ENCODE results near the gene GID8. TPM values are rescaled to one million over a fixed set of nuclear protein-coding genes. Genes with fewer than 3 reads are reported as not detected.

The GID8 gene
- total and polyA plus RNA-seq, 2 of the 13 experiments (the other 11 are each of a cell fraction or from before 2014, with no cell fraction given), result 39.6 to 59.8 TPM

DNA sequence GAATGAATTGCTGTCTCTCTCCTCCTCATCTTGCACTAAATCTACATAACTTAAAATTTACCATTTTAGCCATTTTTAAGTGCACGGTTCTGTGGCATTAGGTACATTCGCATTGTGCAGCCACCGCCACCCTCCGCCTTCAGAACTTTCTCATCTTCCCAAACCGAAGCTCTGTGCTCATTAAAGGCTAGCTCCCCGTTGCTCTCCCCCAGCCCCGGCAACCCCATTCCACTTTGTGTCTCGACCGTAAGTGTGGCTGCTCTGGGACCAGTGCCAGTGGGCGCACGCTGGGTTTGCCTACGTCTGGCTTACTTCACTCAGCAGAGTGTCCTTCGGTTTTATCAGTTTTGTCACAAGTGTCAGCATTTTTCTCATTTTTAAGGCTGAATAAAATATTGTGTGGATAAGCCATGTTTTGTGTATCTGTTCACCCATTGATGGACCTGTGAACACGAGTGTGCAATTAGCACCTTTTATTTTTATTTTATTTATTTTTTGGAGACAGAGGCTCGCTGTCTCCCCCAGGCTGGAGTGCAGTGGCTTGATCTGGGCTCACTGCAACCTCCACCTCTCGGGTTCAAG lies 31.3 kb downstream of the GID8 start (continued):
- TF ChIP-seq, protein P1, sequence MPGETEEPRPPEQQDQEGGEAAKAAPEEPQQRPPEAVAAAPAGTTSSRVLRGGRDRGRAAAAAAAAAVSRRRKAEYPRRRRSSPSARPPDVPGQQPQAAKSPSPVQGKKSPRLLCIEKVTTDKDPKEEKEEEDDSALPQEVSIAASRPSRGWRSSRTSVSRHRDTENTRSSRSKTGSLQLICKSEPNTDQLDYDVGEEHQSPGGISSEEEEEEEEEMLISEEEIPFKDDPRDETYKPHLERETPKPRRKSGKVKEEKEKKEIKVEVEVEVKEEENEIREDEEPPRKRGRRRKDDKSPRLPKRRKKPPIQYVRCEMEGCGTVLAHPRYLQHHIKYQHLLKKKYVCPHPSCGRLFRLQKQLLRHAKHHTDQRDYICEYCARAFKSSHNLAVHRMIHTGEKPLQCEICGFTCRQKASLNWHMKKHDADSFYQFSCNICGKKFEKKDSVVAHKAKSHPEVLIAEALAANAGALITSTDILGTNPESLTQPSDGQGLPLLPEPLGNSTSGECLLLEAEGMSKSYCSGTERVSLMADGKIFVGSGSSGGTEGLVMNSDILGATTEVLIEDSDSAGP (CRISPR knock-in tag; IDR thresholded peaks at IDR 0.05; ENCODE audit: borderline replicate concordance), result no peak
- no peak for TF ChIP-seq ZNF251 (CRISPR knock-in tag; IDR thresholded peaks at IDR 0.05)
- no peak for TF ChIP-seq RFXAP (CRISPR knock-in tag; IDR thresholded peaks at IDR 0.05; ENCODE audit: borderline replicate concordance)
- TF ChIP-seq ZNF367 (CRISPR knock-in tag; IDR thresholded peaks at IDR 0.05; ENCODE audit: borderline replicate concordance), result no peak
- no peak for TF ChIP-seq PITX1 (CRISPR knock-in tag; IDR thresholded peaks at IDR 0.05)
- 0 out of 2 replicates have a peak, but pooled peaks have one; percentile 19 for TF ChIP-seq ZC3H4 (CRISPR knock-in tag; IDR thresholded peaks at IDR 0.05; ENCODE audit: borderline replicate concordance)
- 0 out of 2 replicates have a peak, but pooled peaks have one; percentile 2 for TF ChIP-seq MED1 (CRISPR knock-in tag; IDR thresholded peaks at IDR 0.05)
- TF ChIP-seq POLR2G (IDR thresholded peaks at IDR 0.05; ENCODE audit: low read depth, low read length), result peak; percentile 19
- TF ChIP-seq, protein P2, sequence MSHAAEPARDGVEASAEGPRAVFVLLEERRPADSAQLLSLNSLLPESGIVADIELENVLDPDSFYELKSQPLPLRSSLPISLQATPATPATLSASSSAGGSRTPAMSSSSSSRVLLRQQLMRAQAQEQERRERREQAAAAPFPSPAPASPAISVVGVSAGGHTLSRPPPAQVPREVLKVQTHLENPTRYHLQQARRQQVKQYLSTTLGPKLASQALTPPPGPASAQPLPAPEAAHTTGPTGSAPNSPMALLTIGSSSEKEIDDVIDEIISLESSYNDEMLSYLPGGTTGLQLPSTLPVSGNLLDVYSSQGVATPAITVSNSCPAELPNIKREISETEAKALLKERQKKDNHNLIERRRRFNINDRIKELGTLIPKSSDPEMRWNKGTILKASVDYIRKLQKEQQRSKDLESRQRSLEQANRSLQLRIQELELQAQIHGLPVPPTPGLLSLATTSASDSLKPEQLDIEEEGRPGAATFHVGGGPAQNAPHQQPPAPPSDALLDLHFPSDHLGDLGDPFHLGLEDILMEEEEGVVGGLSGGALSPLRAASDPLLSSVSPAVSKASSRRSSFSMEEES (CRISPR knock-in tag; IDR thresholded peaks at IDR 0.05), result no peak
- TF ChIP-seq ZNF747 (CRISPR knock-in tag; IDR thresholded peaks at IDR 0.05; ENCODE audit: borderline replicate concordance), result no peak
- 0 out of 2 replicates have a peak, but pooled peaks have one; percentile 77 for TF ChIP-seq ZFP82 (CRISPR knock-in tag; IDR thresholded peaks at IDR 0.05; ENCODE audit: borderline replicate concordance)
- TF ChIP-seq, protein P3, sequence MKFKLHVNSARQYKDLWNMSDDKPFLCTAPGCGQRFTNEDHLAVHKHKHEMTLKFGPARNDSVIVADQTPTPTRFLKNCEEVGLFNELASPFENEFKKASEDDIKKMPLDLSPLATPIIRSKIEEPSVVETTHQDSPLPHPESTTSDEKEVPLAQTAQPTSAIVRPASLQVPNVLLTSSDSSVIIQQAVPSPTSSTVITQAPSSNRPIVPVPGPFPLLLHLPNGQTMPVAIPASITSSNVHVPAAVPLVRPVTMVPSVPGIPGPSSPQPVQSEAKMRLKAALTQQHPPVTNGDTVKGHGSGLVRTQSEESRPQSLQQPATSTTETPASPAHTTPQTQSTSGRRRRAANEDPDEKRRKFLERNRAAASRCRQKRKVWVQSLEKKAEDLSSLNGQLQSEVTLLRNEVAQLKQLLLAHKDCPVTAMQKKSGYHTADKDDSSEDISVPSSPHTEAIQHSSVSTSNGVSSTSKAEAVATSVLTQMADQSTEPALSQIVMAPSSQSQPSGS (CRISPR knock-in tag; IDR thresholded peaks at IDR 0.05), result no peak
- TF ChIP-seq ZNF510 (CRISPR knock-in tag; IDR thresholded peaks at IDR 0.05; ENCODE audit: low read depth), result 0 out of 2 replicates have a peak, but pooled peaks have one; percentile 49
- TF ChIP-seq SMARCC2 (IDR thresholded peaks at IDR 0.05), result no peak
- TF ChIP-seq ATAD3A (CRISPR knock-in tag; IDR thresholded peaks at IDR 0.05), result no peak
- TF ChIP-seq, protein P4, sequence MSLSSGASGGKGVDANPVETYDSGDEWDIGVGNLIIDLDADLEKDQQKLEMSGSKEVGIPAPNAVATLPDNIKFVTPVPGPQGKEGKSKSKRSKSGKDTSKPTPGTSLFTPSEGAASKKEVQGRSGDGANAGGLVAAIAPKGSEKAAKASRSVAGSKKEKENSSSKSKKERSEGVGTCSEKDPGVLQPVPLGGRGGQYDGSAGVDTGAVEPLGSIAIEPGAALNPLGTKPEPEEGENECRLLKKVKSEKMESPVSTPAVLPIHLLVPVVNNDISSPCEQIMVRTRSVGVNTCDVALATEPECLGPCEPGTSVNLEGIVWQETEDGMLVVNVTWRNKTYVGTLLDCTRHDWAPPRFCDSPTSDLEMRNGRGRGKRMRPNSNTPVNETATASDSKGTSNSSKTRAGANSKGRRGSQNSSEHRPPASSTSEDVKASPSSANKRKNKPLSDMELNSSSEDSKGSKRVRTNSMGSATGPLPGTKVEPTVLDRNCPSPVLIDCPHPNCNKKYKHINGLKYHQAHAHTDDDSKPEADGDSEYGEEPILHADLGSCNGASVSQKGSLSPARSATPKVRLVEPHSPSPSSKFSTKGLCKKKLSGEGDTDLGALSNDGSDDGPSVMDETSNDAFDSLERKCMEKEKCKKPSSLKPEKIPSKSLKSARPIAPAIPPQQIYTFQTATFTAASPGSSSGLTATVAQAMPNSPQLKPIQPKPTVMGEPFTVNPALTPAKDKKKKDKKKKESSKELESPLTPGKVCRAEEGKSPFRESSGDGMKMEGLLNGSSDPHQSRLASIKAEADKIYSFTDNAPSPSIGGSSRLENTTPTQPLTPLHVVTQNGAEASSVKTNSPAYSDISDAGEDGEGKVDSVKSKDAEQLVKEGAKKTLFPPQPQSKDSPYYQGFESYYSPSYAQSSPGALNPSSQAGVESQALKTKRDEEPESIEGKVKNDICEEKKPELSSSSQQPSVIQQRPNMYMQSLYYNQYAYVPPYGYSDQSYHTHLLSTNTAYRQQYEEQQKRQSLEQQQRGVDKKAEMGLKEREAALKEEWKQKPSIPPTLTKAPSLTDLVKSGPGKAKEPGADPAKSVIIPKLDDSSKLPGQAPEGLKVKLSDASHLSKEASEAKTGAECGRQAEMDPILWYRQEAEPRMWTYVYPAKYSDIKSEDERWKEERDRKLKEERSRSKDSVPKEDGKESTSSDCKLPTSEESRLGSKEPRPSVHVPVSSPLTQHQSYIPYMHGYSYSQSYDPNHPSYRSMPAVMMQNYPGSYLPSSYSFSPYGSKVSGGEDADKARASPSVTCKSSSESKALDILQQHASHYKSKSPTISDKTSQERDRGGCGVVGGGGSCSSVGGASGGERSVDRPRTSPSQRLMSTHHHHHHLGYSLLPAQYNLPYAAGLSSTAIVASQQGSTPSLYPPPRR (CRISPR knock-in tag; IDR thresholded peaks at IDR 0.05; ENCODE audit: borderline replicate concordance), result peak; percentile 51; the same call in 1 of the 2 replicates
- TF ChIP-seq ZNF572 (CRISPR knock-in tag; IDR thresholded peaks at IDR 0.05), result no peak
- TF ChIP-seq PHF5A (CRISPR knock-in tag; IDR thresholded peaks at IDR 0.05; ENCODE audit: low read depth, unreplicated experiment), result no peak
- TF ChIP-seq, protein P5, sequence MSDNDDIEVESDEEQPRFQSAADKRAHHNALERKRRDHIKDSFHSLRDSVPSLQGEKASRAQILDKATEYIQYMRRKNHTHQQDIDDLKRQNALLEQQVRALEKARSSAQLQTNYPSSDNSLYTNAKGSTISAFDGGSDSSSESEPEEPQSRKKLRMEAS (IDR thresholded peaks at IDR 0.05), result no peak
- TF ChIP-seq HES4 (CRISPR knock-in tag; IDR thresholded peaks at IDR 0.05; ENCODE audit: borderline replicate concordance), result no peak
- no peak for TF ChIP-seq ZNF550 (CRISPR knock-in tag; IDR thresholded peaks at IDR 0.05; ENCODE audit: borderline replicate concordance)
